ENCODE data around the gene HEATR3.

- TF ChIP-seq CTCF (IDR thresholded peaks at IDR 0.05; ENCODE audit: low read depth, low read length, poor library complexity, severe bottlenecking) (no peak), EZH2phosphoT487 (IDR thresholded peaks at IDR 0.05; ENCODE audit: borderline replicate concordance, low read length) (no peak)
These were observed 15.8 kb downstream of the HEATR3 start for GRCh38 chr16:50081428-50082018.

Data from DOHH2 (cell line).